ENCODE results near the gene TDRD5.

TDRD5 gene

DNA sequence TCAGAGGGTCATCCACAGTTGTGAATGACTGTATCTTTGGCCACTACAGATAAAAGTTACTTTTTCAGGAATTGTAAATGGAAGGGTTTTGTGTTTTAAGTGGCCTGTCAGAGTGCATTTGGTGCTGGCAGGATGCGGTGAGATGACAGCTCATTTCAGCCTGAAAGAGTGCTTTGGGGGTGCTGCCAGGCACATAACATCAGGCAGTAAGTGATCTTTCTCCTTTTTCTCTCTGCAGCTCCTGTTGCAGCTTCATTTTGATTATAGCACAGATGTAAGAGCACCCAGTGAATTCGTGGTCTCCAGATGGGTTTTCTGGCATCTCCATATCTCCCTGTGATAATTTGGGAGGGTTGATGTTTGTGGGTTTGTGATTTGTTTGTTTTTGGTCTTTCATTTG lies 136.6 kb downstream of the TDRD5 start:
- no peak overlapping the region for H3K4me3 ChIP-seq (ENCODE audit: control insufficient read depth, low read depth, low read length)
- DNase-seq (ENCODE audit: low read depth) = peak; percentile 10
- TF ChIP-seq, protein P1, sequence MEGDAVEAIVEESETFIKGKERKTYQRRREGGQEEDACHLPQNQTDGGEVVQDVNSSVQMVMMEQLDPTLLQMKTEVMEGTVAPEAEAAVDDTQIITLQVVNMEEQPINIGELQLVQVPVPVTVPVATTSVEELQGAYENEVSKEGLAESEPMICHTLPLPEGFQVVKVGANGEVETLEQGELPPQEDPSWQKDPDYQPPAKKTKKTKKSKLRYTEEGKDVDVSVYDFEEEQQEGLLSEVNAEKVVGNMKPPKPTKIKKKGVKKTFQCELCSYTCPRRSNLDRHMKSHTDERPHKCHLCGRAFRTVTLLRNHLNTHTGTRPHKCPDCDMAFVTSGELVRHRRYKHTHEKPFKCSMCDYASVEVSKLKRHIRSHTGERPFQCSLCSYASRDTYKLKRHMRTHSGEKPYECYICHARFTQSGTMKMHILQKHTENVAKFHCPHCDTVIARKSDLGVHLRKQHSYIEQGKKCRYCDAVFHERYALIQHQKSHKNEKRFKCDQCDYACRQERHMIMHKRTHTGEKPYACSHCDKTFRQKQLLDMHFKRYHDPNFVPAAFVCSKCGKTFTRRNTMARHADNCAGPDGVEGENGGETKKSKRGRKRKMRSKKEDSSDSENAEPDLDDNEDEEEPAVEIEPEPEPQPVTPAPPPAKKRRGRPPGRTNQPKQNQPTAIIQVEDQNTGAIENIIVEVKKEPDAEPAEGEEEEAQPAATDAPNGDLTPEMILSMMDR (conservative IDR thresholded peaks at IDR 0.05; ENCODE audit: control insufficient read depth, insufficient read depth, low read depth, low read length) = no peak

DNA sequence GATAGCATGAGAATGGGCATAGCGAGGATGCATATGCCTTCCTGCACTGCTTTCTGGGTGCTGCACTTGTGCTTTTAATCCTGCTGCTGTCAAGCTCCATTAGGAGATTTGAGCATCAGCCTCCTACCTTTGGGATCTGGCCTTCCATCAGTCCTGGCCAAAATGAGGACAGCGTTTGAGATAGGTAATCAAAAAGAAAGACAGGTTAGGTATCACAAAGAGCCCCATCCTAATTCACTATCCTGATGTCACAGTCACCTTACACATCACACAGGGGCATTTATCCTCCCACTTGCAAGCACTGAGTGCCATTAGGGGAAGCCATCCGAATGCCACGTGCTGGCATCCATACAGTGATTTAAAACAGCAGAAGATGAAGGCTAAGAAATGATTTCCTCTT lies 138.2 kb downstream of the TDRD5 start:
- no peak overlapping the region for H3K4me3 ChIP-seq (ENCODE audit: control insufficient read depth, low read depth, low read length)
- no peak for DNase-seq (ENCODE audit: low read depth)
- TF ChIP-seq, protein P1 (conservative IDR thresholded peaks at IDR 0.05; ENCODE audit: control insufficient read depth, insufficient read depth, low read depth, low read length) = no peak

DNA sequence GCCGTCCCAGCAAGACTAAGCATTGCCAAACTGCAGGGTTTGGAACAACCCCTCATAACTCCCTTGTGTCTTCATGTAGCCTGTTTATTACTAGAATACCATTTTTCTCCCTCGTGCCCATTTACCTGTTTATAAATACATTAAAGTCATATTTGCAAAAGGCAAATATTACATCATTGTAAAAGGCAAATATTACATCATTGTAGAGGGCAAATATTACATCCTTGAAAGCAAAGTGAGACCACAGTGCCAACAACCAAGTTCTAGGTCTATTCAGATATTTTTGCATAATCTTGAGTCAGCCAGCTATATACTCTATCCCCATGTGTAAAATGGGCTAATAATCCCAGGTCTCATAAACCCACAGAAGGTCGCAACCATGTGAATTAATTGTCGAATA lies 140.0 kb downstream of the TDRD5 start:
- TF ChIP-seq, protein P1 (conservative IDR thresholded peaks at IDR 0.05; ENCODE audit: control insufficient read depth, insufficient read depth, low read depth, low read length) = no peak
- H3K4me3 ChIP-seq (ENCODE audit: control insufficient read depth, low read depth, low read length) = no peak overlapping the region
- no peak for DNase-seq (ENCODE audit: low read depth)

Data from fibroblast of mammary gland (primary cell).